ENCODE results near the gene XAB2.
"Not testable (repeated sequence)": the region's sequence is repeated elsewhere in the genome, so short reads cannot be mapped to it uniquely, and the experiment has no call there.

The XAB2 gene

GRCh38 chr19:7648265-7649014 is 19.1 kb upstream of the XAB2 start:
- no peak for DNase-seq

- no peak for DNase-seq
Observed at GRCh38 chr19:7647156-7647555, 17.8 kb upstream of the XAB2 start.

- DNase-seq, result no peak
Observed at GRCh38 chr19:7646426-7646700, 17.0 kb upstream of the XAB2 start.

- no peak for DNase-seq
Observed at GRCh38 chr19:7645656-7646425, 16.5 kb upstream of the XAB2 start.

GRCh38 chr19:7645163-7645562 is 15.8 kb upstream of the XAB2 start:
- DNase-seq, result no peak

GRCh38 chr19:7644550-7644877 is 15.2 kb upstream of the XAB2 start:
- no peak for DNase-seq

- not testable (repeated sequence) for DNase-seq
Observed at GRCh38 chr19:7643629-7644549, 14.5 kb upstream of the XAB2 start.

- no peak for DNase-seq
Observed at GRCh38 chr19:7643031-7643415, 13.7 kb upstream of the XAB2 start.

GRCh38 chr19:7642295-7643030 is 13.1 kb upstream of the XAB2 start:
- no peak for DNase-seq

GRCh38 chr19:7641290-7642276 is 12.2 kb upstream of the XAB2 start:
- DNase-seq, result no peak

- no peak for DNase-seq
Observed at GRCh38 chr19:7640803-7641202, 11.5 kb upstream of the XAB2 start.

GRCh38 chr19:7639863-7640348 is 10.6 kb upstream of the XAB2 start:
- DNase-seq, result no peak

- no peak for DNase-seq
Observed at GRCh38 chr19:7638802-7639465, 9.6 kb upstream of the XAB2 start.

GRCh38 chr19:7637374-7638256 is 8.3 kb upstream of the XAB2 start:
- DNase-seq, result no peak

GRCh38 chr19:7636691-7637373 is 7.5 kb upstream of the XAB2 start, which contains the start of gene STXBP2:
STXBP2 (plus strand) TSS chr19:7637110; CDS start chr19:7637150, 40 bp downstream.
- no peak for DNase-seq

GRCh38 chr19:7636317-7636690 is 7.0 kb upstream of the XAB2 start:
- no peak for DNase-seq

GRCh38 chr19:7635670-7636069 is 6.3 kb upstream of the XAB2 start:
- DNase-seq, result no peak

- no peak for DNase-seq
Observed at GRCh38 chr19:7633698-7634097, 4.4 kb upstream of the XAB2 start, which contains the start of gene PCP2. PCP2 (minus strand) TSS chr19:7633719; CDS start chr19:7633457, 262 bp downstream.

Data from amniotic stem cell (primary cell).